ENCODE measurements around the gene CHST11.

The CHST11 gene

GRCh38 chr12:104751120-104751519 is 294.4 kb downstream of the CHST11 start:
- DNase-seq = no peak

GRCh38 chr12:104751594-104751993 is 294.8 kb downstream of the CHST11 start:
- no peak for DNase-seq

- DNase-seq = no peak
Measured at GRCh38 chr12:104752016-104752415, 295.3 kb downstream of the CHST11 start.

DNA sequence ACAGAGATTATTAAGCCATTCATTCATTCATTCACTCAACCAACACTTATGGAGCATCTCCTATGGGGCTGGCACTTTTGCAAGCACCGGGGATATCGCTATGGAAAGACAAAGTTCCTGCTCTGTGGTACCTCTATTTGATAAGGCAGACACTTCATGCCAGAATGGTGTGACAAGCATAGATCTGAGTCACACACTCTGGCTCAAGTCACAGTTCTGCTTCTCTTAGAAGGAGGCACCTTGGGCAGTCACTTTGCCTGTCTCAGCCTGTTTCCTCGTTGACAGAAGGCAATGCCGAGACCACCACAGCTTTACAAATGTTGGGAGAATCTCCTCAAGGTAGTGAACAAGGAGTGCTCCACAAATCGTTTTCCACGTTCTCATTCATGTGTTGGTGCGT is 296.1 kb downstream of the CHST11 start:
- no peak for DNase-seq

DNA sequence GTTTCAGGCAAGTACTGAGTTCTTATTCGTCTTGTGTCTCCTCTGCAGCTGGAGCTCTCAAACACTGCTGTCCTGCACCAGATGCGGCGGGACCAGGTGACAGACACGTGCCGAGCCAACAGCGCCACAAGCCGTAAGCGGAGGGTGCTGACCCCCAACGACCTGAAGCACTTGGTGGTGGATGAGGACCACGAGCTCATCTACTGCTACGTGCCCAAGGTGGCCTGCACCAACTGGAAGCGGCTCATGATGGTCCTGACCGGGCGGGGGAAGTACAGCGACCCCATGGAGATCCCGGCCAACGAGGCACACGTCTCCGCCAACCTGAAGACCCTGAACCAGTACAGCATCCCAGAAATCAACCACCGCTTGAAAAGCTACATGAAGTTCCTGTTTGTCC is 300.2 kb downstream of the CHST11 start:
- no peak for DNase-seq

- no peak for DNase-seq
Measured at GRCh38 chr12:104758771-104759170, 302.0 kb downstream of the CHST11 start.

DNA sequence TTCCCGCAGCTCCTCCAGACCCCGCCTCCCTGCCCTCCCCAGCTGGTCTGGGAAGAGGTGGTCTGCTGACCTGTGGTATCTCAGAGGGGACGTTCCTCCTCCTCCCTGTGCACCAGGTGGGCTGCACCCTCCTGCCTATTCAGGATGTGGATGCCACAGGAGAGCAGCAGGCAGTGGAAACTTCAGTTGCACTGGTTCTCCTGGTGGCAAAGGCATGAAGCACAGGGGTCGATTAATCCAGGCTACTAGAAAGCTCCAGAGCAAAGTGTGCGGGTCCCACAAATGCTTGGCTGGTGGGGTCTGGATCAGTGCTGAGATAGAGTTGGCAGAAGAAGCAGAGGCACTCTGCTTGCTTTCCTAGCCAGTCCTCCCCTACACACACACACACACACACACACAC is 304.3 kb downstream of the CHST11 start:
- DNase-seq = no peak

- DNase-seq = no peak
Measured at GRCh38 chr12:104761611-104762010, 304.9 kb downstream of the CHST11 start.

- DNase-seq = peak; percentile 88
Measured at GRCh38 chr12:104763168-104763805, 306.5 kb downstream of the CHST11 start.

DNA sequence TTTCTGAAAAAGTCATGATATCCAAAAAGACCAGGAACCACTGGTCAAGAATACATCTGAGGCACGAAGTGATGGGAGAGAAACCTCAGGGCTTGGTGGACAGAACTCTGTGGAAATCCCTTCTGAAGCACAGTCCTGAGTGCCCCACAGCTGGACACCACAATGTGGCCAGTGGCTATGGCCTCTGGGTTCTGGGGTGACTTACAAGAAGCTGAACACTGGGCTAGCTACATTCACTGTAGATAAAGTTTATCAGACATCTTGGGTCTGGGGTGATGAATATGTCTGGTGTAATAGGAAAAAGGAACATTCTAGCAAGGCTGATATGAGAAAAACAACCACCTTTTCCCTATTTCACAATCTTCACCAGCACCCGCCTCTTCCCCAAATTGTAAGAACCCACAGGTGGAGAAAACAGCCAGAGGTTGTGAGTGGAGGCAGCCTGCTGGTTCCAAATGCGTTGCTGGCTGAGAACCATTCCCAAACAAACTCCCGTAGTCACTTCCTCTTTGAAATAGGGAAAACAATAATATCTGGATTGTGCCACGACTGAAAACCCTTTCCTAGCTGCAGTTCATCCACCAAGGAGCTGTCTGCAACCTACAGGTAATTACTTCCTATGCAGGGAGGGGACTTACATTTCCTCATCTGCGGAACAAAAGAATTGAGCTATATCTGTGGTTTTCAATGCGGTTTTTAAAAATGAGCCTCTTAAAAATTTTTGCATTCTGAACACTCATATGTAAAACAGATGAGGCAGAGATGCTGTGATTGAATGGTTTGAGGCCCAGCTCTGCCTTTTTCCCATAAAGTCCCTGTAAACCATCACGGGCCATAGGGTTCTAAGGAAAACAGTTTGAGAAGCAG is 307.7 kb downstream of the CHST11 start:
- no peak for DNase-seq

- DNase-seq = no peak
Measured at GRCh38 chr12:104767261-104767660, 310.5 kb downstream of the CHST11 start.

DNA sequence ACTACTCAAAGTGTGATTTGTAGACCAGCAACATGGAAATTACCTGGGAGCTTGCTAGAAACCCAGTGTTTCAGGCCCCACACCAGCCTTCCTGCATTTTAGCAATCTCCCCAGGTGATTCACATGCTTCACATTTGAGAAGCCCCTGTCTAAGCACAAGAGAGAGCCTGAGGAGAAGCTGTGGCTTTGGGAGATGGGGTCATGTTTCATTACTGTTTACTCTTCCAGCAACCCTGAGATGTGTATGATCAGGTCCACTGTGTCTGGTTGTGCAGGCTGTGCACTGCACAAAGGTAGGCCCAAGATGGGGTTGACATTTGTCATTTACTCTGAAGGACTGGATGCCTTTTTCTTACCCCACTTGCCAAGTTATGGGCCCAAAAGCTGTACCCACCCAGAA is 311.3 kb downstream of the CHST11 start:
- no peak for DNase-seq

DNA sequence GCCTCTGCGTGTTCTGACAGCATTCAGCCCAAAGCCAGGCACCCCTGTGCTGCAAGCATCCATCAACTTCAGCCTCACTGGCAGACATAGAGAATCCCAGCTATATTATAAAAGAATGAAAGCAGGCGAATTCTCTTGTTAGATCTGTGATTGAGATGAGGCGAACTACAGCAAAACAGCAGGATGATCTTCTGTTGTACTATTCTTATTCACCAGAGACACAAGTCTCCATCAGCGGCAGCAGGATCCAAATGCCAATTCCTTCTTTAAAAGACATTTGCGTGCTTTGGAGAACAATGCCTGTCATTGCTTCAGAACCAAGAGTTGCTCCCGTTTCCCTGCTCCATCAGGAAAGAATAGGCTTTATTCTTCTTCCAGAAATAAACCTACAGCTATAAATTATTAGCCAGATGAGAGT is 312.4 kb downstream of the CHST11 start:
- no peak for DNase-seq

- DNase-seq = no peak
Measured at GRCh38 chr12:104772336-104772735, 315.6 kb downstream of the CHST11 start.

DNA sequence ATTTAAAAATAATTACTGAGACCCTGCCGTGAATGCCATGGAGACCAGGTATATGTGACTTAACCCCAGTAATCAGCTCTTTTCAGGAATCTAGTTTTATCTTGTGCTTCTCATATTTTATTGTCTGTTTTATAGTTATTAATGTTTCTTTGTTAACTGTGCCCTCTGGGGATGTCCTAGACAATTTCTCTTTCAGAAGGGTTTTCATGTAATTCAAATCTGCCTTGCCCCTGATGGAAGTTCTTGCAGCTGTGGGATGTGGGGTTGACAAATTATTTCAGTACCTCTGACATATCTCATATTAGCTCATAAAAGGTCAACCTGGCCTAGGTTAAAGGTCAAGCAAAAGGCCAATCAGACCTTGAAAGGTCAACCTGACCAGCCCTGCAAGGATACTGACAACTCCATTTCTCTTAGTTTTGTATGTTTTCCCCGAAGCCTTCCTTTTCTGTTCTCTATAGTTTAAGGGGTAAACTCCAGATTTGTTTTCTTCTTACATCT is 319.0 kb downstream of the CHST11 start:
- DNase-seq = no peak

DNA sequence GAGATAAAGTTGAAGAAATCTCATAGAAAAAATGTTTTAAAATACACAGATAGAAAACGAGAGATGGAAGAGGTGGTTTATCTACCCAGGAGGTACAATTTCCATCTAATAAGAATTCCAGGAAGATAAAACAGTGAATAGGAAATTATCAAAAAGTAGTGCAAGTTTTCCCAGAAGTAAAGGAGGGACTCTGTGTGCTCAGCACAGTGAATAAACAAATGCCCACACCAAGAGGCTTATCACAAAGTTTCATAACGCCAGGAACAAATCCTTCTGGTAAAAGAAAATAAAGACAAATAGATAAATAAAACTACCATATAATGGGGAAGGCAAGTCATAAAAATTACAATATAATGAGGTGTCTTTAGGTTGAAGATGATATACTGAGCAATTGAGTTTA is 322.4 kb downstream of the CHST11 start:
- DNase-seq = no peak

DNA sequence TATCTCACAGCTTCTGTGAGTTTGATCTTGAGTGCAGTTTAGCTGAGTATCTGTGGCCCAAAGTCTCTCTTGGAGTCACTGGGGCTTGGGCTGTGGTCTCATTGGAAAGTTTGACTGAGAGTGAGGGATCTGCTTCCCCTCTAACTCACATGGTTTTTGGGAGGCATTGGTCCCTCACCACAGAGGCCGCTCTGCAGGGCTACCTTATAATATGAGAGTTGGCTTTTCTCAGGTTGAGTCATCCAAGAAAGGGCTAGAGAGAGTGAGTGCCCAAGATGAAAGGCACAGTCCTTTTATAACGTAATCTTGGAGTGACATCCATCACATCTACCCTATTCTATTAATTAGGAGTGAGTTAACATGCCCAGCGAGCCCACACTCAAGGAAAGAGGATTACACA is 325.5 kb downstream of the CHST11 start:
- DNase-seq = no peak

DNA sequence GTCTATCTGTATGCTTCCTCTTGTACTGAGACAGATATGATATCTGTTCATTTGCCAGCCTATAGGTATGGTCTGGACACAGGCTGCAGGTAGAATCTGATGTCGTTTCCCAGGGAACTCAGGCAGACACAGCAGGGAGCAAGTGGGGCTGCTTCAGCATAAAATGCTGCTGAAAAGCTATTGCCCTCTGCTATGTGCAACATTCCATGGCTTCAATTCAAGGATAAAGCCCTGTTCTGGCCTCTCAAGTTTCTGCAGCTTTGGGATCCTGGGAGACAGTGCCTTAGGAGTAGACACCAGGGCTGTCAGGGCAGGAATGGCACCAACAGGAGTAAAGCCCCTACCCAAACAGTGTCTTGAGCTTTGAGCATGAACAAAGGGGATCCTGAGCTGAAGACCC is 327.8 kb downstream of the CHST11 start:
- no peak for DNase-seq

DNA sequence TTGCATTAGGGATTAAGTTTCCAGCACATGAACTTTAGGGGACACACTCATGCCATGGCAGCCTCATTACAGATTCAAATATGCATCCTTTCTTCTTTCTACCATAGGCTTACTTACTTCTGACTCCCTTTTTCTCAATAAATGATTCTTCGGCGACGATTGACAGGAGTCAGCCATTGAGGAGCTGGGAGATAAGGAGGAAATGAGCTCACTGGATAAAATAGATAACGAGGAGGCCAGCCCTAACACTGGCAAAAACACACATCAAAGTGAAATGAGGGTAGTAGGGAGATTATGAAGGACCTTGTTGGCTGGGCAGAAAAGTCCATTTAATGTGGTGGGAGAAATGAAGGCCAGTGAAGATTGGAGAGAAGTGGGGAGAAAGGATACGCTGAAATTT is 329.1 kb downstream of the CHST11 start:
- no peak for DNase-seq

DNA sequence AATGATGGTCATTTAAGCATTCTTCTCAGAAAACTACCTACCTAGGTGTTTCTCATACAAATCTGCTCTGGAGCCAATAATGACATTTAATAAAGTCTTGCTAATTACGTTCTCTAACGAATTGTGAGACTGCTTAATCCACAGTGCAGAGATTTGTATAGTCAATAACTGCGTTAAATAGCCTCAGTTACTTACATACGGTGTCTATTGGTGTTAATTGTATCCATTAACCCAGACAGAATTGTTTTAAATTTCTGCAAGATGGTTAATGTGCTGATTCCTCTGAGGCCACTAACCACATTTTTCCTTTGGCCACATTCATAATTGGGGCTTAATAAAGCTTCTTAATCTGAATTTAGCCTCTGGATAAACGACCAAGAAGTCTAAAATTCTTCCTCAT is 329.6 kb downstream of the CHST11 start:
- no peak for DNase-seq

- DNase-seq = peak; percentile 20
Measured at GRCh38 chr12:104788840-104789271, 332.1 kb downstream of the CHST11 start.

DNA sequence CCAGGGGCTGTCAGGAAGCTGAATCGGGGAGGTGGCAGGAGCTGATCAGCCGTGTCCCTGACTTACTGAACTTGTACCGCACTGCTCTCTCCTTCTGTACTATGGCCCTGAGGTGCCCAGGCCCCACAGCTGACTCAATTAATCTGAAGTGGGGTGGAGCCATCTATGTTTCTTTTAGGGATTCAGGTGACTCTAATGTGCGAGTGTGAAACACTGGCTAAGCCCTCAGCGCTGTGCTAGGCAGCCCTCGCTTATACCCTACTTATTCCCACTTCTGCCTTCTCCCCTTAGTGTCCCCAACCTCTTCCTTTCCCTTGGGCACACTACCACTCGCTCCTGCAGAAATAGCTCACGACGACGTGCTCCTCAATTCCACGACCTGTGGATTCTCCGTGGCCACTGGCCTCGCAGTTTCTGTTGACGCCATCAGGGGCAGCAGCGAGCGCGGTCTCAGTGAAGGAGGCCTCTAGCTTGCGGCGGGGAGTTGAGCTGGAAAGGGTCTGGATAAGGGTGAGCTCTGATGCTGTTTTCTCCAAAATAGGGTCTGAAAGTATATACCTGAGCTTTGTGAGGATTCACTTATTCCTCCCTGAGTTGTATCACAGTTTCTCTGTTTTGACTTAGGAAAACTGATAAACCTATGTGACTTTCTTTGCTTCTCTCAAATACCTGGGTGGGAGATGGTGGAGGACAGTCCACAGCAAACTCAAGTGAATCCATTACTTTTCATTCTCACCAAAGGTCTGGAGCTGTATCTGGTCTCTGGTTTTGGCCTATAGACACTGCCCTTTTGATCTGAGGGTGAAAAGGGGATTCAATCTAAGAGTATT is 333.8 kb downstream of the CHST11 start:
- peak; percentile 27 for DNase-seq

GRCh38 chr12:104792570-104792969 is 335.8 kb downstream of the CHST11 start:
- peak; percentile 16 for DNase-seq

All from suppressor macrophage treated with lipopolysaccharide for 4 hours (primary cell).